ENCODE data around the gene IGSF21.

DNA sequence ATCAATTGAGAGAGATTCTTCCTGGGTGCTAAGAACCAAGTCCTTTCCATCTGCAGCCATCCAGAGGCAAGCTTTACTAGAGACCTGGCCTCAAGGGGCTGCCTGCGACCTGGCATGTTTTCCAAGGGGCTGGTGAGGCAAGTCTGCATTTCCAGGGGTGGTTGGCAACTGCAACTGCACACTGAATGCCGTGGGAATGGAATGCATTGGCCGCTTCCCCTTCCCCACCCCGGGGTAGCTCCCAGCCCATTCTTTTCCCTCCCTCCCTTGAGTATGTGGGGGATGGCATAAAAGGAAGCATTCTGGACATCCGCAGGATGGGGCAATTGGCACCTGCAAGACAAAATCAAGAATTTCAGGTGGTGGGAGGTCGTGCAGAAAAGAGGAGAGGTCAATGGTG, 155.1 kb downstream of the IGSF21 start:
- TF ChIP-seq, protein P1, sequence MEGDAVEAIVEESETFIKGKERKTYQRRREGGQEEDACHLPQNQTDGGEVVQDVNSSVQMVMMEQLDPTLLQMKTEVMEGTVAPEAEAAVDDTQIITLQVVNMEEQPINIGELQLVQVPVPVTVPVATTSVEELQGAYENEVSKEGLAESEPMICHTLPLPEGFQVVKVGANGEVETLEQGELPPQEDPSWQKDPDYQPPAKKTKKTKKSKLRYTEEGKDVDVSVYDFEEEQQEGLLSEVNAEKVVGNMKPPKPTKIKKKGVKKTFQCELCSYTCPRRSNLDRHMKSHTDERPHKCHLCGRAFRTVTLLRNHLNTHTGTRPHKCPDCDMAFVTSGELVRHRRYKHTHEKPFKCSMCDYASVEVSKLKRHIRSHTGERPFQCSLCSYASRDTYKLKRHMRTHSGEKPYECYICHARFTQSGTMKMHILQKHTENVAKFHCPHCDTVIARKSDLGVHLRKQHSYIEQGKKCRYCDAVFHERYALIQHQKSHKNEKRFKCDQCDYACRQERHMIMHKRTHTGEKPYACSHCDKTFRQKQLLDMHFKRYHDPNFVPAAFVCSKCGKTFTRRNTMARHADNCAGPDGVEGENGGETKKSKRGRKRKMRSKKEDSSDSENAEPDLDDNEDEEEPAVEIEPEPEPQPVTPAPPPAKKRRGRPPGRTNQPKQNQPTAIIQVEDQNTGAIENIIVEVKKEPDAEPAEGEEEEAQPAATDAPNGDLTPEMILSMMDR (IDR thresholded peaks at IDR 0.05), result no peak
- TF ChIP-seq POLR2A (IDR thresholded peaks at IDR 0.05) (no peak), POLR2AphosphoS5 (IDR thresholded peaks at IDR 0.05) (no peak), EP300 (IDR thresholded peaks at IDR 0.05) (no peak)

All from suprapubic skin (tissue), 4 donors.